Measurements from ENCODE around the gene TMEM147.

Gene TMEM147

GRCh38 chr19:35544110-35544802, 1.2 kb upstream of the TMEM147 start:
- Histone ChIP-seq H3K4me3 (ENCODE audit: low read length) (peak overlapping the region; percentile 58), H3K4me1 (ENCODE audit: insufficient read depth, low read length) (peaks cover 13% of the 10 kb centered on the region), H3K27me3 (ENCODE audit: insufficient read depth, low read length) (no peaks in the 10 kb centered on the region), H3K36me3 (ENCODE audit: insufficient read depth, low read length) (no peaks in the 10 kb centered on the region), H2AFZ (ENCODE audit: low read depth, low read length) (no peak overlapping the region), H3K9me3 (ENCODE audit: low read length) (no peaks in the 10 kb centered on the region)

DNA sequence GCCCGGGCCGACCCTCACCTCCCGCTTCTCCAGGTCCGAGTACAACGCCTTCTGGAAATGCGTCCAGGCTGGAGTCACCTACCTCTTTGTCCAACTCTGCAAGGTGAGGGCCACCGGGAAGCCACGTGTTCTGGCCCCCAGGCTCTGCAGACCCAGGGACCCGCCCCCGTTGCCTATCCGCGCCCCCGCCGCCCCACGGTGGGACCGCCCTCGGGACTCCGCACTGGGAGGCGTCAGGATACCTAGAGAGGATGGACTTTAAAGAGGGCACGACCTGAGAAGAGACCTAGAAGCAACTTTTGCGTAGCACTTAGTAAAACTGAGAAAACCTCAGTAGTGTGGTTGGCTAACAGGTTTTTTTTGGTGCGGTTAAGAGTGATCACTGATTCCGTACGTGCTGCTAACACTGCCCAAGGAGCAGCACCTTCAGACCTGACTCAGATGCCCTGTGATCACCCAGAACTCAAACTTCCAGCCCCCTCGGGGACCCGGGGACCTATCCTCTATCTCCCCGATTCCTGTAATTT, 492 bp downstream of the TMEM147 start:
- peaks cover 13% of the 10 kb centered on the region for H3K4me1 ChIP-seq (ENCODE audit: insufficient read depth, low read length)
- H3K4me3 ChIP-seq (ENCODE audit: low read length): peak overlapping the region; percentile 58
- no peaks in the 10 kb centered on the region for H3K36me3 ChIP-seq (ENCODE audit: insufficient read depth, low read length)
- H2AFZ ChIP-seq (ENCODE audit: low read depth, low read length): peak overlapping the region; percentile 86
- no peaks in the 10 kb centered on the region for H3K27me3 ChIP-seq (ENCODE audit: insufficient read depth, low read length)
- H3K9me3 ChIP-seq (ENCODE audit: low read length): no peaks in the 10 kb centered on the region

DNA sequence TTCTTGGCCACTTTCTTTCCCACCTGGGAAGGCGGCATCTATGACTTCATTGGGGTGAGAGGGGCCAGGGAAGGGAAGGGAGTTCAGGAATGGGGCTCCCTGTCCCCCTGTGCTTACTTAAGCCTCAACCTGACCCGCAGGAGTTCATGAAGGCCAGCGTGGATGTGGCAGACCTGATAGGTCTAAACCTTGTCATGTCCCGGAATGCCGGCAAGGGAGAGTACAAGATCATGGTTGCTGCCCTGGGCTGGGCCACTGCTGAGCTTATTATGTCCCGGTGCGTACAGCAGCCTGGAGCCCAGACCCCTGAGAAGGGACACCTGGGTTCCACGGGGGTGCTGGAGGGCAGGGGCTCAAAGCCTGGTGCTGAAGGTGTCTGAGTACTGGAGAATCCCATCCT, 1.1 kb downstream of the TMEM147 start:
- peak overlapping the region; percentile 58 for H3K4me3 ChIP-seq (ENCODE audit: low read length)
- no peak overlapping the region for H2AFZ ChIP-seq (ENCODE audit: low read depth, low read length)

GRCh38 chr19:35549174-35549788, 3.9 kb downstream of the TMEM147 start:
- peaks cover 12% of the 10 kb centered on the region for H3K4me1 ChIP-seq (ENCODE audit: insufficient read depth, low read length)
- H3K9me3 ChIP-seq (ENCODE audit: low read length): no peaks in the 10 kb centered on the region
- peaks cover 5% of the 10 kb centered on the region for H3K27me3 ChIP-seq (ENCODE audit: insufficient read depth, low read length)
- no peak overlapping the region for H3K4me3 ChIP-seq (ENCODE audit: low read length)
- no peak overlapping the region for H2AFZ ChIP-seq (ENCODE audit: low read depth, low read length)
- no peaks in the 10 kb centered on the region for H3K36me3 ChIP-seq (ENCODE audit: insufficient read depth, low read length)

More for the DNA sequence above, 1.1 kb downstream of the TMEM147 start:
- Histone ChIP-seq H3K36me3 (ENCODE audit: insufficient read depth, low read length) (no peaks in the 10 kb centered on the region), H3K27me3 (ENCODE audit: insufficient read depth, low read length) (no peaks in the 10 kb centered on the region), H3K4me1 (ENCODE audit: insufficient read depth, low read length) (peaks cover 13% of the 10 kb centered on the region), H3K9me3 (ENCODE audit: low read length) (no peaks in the 10 kb centered on the region)

GRCh38 chr19:35549879-35550523, 4.6 kb downstream of the TMEM147 start:
- Histone ChIP-seq H3K4me1 (ENCODE audit: insufficient read depth, low read length) (peaks cover 7% of the 10 kb centered on the region), H3K36me3 (ENCODE audit: insufficient read depth, low read length) (no peaks in the 10 kb centered on the region), H2AFZ (ENCODE audit: low read depth, low read length) (no peak overlapping the region), H3K9me3 (ENCODE audit: low read length) (no peaks in the 10 kb centered on the region), H3K4me3 (ENCODE audit: low read length) (no peak overlapping the region), H3K27me3 (ENCODE audit: insufficient read depth, low read length) (peaks cover 12% of the 10 kb centered on the region)

GRCh38 chr19:35551091-35551810, 5.8 kb downstream of the TMEM147 start:
- Histone ChIP-seq H3K4me3 (ENCODE audit: low read length) (no peak overlapping the region), H2AFZ (ENCODE audit: low read depth, low read length) (no peak overlapping the region)

DNA sequence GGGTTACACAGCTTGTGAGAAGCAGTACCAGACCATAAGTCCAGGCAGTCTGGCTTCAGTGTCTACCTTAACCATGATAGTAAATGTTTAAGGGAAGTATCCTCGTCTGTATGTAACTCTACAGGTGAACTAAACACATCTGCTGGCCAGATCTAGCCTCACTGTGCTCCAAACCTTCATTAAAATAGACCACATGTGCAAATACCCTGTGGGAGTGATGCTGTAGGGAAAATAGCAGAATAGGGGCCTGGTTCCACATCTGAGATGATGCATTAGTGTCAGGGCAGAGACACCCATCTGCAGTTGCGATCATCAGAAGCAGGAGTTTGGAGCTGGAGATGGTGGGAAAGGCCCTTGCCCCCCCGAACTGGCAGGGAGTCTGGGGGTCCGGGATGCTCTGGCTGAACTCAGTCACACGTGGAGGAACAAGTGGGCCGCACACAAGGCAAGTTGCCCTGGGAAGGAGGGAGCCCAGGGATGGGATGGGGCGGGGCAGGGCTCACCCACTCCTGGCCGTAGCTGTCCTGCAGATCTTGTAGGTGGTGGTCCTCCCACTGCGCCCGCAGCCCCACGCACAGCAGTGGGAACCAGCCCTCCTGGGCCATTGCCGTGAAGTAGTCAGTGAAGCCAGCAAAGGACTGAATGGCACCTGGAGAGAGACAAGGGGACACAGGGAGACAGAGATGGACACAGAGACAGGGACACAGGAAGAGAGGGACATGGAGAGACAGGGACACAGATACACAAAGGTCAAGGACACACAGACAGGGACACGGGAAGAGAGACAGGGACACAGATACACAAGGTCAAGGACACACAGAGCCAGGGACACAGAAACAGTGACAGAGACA, 7.3 kb downstream of the TMEM147 start:
- H3K36me3 ChIP-seq (ENCODE audit: insufficient read depth, low read length): no peaks in the 10 kb centered on the region
- no peak overlapping the region for H3K4me3 ChIP-seq (ENCODE audit: low read length)
- H2AFZ ChIP-seq (ENCODE audit: low read depth, low read length): no peak overlapping the region

More at GRCh38 chr19:35551091-35551810, 5.8 kb downstream of the TMEM147 start:
- Histone ChIP-seq H3K36me3 (ENCODE audit: insufficient read depth, low read length) (no peaks in the 10 kb centered on the region), H3K9me3 (ENCODE audit: low read length) (no peaks in the 10 kb centered on the region), H3K4me1 (ENCODE audit: insufficient read depth, low read length) (peaks cover 3% of the 10 kb centered on the region), H3K27me3 (ENCODE audit: insufficient read depth, low read length) (peaks cover 13% of the 10 kb centered on the region)

DNA sequence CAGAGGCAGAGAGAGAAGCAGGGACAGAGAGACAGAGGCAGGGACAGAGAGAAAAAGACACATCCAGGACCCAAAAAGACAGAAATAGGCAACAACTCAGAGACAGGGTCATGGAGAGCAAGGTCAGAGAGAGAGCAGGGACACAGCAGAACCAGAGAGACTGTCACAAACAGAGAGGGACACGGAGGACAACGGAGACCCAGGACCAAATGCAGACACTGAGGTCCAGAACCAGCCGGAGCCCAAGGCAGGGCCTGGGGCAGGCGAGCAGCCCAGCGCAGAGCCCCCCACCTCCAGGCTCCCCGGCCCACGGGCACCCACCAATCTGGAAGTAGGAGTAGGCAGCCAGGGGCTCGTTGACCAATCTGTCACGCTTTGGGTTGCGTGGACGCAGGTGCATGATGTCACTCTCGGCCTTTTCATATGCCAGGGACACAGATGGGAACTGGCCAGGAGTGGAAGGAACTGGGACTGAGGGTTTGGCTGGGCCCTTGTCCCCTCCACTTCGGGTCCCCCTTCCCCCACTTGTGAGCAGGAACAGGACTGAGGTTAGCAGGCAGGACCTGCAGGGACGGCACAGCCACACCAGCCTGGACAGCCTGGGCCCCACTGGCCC, 8.1 kb downstream of the TMEM147 start:
- Histone ChIP-seq H3K9me3 (ENCODE audit: low read length) (no peaks in the 10 kb centered on the region), H3K27me3 (ENCODE audit: insufficient read depth, low read length) (peaks cover 28% of the 10 kb centered on the region), H3K36me3 (ENCODE audit: insufficient read depth, low read length) (no peaks in the 10 kb centered on the region), H2AFZ (ENCODE audit: low read depth, low read length) (no peak overlapping the region), H3K4me1 (ENCODE audit: insufficient read depth, low read length) (peaks cover 3% of the 10 kb centered on the region), H3K4me3 (ENCODE audit: low read length) (no peak overlapping the region)

More for the DNA sequence above, 7.3 kb downstream of the TMEM147 start:
- peaks cover 22% of the 10 kb centered on the region for H3K27me3 ChIP-seq (ENCODE audit: insufficient read depth, low read length)
- peaks cover 3% of the 10 kb centered on the region for H3K4me1 ChIP-seq (ENCODE audit: insufficient read depth, low read length)
- no peaks in the 10 kb centered on the region for H3K9me3 ChIP-seq (ENCODE audit: low read length)

DNA sequence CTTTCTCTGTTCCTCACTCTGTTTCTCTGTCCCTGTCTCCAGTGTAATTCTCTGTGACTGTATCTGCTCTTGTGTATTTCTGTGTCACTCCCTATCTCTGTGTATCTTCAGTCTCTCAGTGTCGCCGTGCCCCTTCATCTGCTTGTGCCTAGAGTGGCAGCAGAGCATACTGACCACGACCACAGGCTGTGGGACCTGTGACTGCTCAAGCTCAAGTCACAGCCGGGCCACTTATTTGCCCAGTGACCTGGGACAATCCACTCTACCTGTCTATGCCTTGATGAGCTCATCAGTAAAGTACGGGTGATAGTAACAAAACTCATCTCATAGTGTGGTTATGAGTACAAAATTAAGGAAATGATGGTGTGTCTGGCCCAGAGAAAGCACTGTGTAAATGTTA, 8.7 kb downstream of the TMEM147 start:
- Histone ChIP-seq H3K9me3 (ENCODE audit: low read length) (no peaks in the 10 kb centered on the region), H2AFZ (ENCODE audit: low read depth, low read length) (no peak overlapping the region), H3K4me3 (ENCODE audit: low read length) (no peak overlapping the region), H3K27me3 (ENCODE audit: insufficient read depth, low read length) (peaks cover 34% of the 10 kb centered on the region), H3K4me1 (ENCODE audit: insufficient read depth, low read length) (peaks cover 3% of the 10 kb centered on the region), H3K36me3 (ENCODE audit: insufficient read depth, low read length) (no peaks in the 10 kb centered on the region)

DNA sequence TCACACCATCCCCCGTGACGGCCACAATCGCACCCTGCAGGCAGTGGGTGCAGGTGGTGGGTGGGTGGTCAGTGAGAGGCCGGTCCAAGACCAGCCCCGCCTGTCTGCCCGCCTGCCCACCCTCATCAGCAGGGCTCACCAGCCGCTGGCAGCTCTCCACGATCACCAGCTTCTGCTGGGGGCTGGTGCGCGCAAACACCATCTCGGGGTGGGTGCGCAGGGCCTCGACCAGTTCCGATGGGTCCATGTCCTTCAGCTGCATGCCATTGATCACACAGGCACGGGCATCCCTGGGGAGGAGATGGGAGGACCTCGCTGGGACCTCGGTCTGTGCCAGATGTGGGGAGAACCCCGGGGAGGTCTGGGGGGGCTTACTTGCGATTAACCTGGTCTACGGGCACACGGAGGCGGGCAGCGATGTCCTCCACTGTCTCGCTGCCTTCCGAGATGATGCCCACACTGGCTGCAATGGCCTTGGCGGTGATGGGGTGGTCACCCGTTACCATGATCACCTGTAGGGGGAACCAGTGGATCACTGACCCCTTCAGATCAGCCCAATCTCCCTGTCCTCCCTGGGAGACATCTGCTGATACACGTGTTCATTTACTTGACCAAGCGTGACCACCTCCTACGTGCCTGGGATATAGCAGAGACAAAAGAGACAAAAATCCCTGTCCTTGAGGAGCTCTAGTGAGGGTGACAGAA, 10.0 kb downstream of the TMEM147 start:
- Histone ChIP-seq H3K36me3 (ENCODE audit: insufficient read depth, low read length) (no peaks in the 10 kb centered on the region), H3K4me3 (ENCODE audit: low read length) (no peak overlapping the region), H3K9me3 (ENCODE audit: low read length) (peaks cover 2% of the 10 kb centered on the region), H3K4me1 (ENCODE audit: insufficient read depth, low read length) (peaks cover 3% of the 10 kb centered on the region), H3K27me3 (ENCODE audit: insufficient read depth, low read length) (peaks cover 46% of the 10 kb centered on the region), H2AFZ (ENCODE audit: low read depth, low read length) (no peak overlapping the region)

GRCh38 chr19:35556025-35556590, 10.7 kb downstream of the TMEM147 start:
- Histone ChIP-seq H3K4me3 (ENCODE audit: low read length) (no peak overlapping the region), H3K36me3 (ENCODE audit: insufficient read depth, low read length) (no peaks in the 10 kb centered on the region), H2AFZ (ENCODE audit: low read depth, low read length) (no peak overlapping the region), H3K27me3 (ENCODE audit: insufficient read depth, low read length) (peaks cover 49% of the 10 kb centered on the region), H3K9me3 (ENCODE audit: low read length) (peaks cover 2% of the 10 kb centered on the region), H3K4me1 (ENCODE audit: insufficient read depth, low read length) (peaks cover 3% of the 10 kb centered on the region)

Measured in neuron (in vitro differentiated cells).